Measurements from ENCODE around the gene TOPAZ1. TPM values are rescaled to one million over a fixed set of nuclear protein-coding genes. Genes with fewer than 3 reads are reported as not detected.

Gene TOPAZ1
- total and polyA plus RNA-seq, 9 of the 15 experiments (the other 6 are each of a cell fraction or from before 2014, with no cell fraction given): 0.01 TPM; not detected in 8

- TF ChIP-seq UBTF (IDR thresholded peaks at IDR 0.05; ENCODE audit: borderline replicate concordance in 1 of 2, low read depth in 2 of 2, low read length in 2 of 2): peak in 1 of 2 experiments; percentile 71; a peak in 1 of 4 replicates
- TF ChIP-seq MTA3 (IDR thresholded peaks at IDR 0.05; ENCODE audit: borderline replicate concordance): no peak; the same call in 1 of the 2 replicates
- TF ChIP-seq TEAD4 (IDR thresholded peaks at IDR 0.05; ENCODE audit: low read length): peak; percentile 62; the same call in 1 of the 2 replicates
- no peak for TF ChIP-seq TEAD4 (CRISPR knock-in tag; IDR thresholded peaks at IDR 0.05; ENCODE audit: borderline replicate concordance)
- no peak for TF ChIP-seq ZNF76 (CRISPR knock-in tag; IDR thresholded peaks at IDR 0.05; ENCODE audit: borderline replicate concordance)
- TF ChIP-seq ZBTB2 (IDR thresholded peaks at IDR 0.05): peak; percentile 25; the same call in 1 of the 2 replicates
- no peak for TF ChIP-seq IRF2 (CRISPR knock-in tag; IDR thresholded peaks at IDR 0.05)
- TF ChIP-seq SMARCA4 (IDR thresholded peaks at IDR 0.05): peak; percentile 93
- 0 out of 2 replicates have a peak, but pooled peaks have one; percentile 30 for TF ChIP-seq ZEB2 (IDR thresholded peaks at IDR 0.05)
- TF ChIP-seq MYNN (IDR thresholded peaks at IDR 0.05): peak; percentile 60; the same call in 1 of the 2 replicates
- no peak for TF ChIP-seq MYNN (CRISPR knock-in tag; IDR thresholded peaks at IDR 0.05)
- no peak for TF ChIP-seq FOXK1 (CRISPR knock-in tag; IDR thresholded peaks at IDR 0.05; ENCODE audit: borderline replicate concordance)
- 0 out of 2 replicates have a peak, but pooled peaks have one; percentile 59 for TF ChIP-seq ELK3 (CRISPR knock-in tag; IDR thresholded peaks at IDR 0.05)
- TF ChIP-seq TBL1XR1 (IDR thresholded peaks at IDR 0.05; ENCODE audit: low read length in 2 of 2): peak in 1 of 2 experiments; percentile 77; a peak in 1 of 4 replicates
- no peak for TF ChIP-seq ZNF695 (CRISPR knock-in tag; IDR thresholded peaks at IDR 0.05)
- no peak for TF ChIP-seq SUPT5H (IDR thresholded peaks at IDR 0.05)
- TF ChIP-seq ZNF408 (CRISPR knock-in tag; IDR thresholded peaks at IDR 0.05; ENCODE audit: low read depth): no peak
- no peak for TF ChIP-seq ZNF143 (CRISPR knock-in tag; IDR thresholded peaks at IDR 0.05)
- no peak for TF ChIP-seq ZC3H4 (CRISPR knock-in tag; IDR thresholded peaks at IDR 0.05; ENCODE audit: borderline replicate concordance)
- no peak for TF ChIP-seq ZNF830 (CRISPR knock-in tag; IDR thresholded peaks at IDR 0.05)
- no peak for TF ChIP-seq YBX1 (IDR thresholded peaks at IDR 0.05)
- TF ChIP-seq STAT6 (CRISPR knock-in tag; IDR thresholded peaks at IDR 0.05): no peak
Measured at GRCh38 chr3:44235604-44236484, 5.8 kb upstream of the TOPAZ1 start (continued).

All from K562 (cell line).